Fibroblast of skin of right biceps (primary cell): Measurements from ENCODE around the gene MRGPRF.
"Not testable (repeated sequence)": the region's sequence is repeated elsewhere in the genome, so short reads cannot be mapped to it uniquely, and the experiment has no call there.

Experiments
- DNase-seq: peaks from one replicate; pipeline ENCODE4 v3.0.0-alpha.2; 2013

MRGPRF gene

DNA sequence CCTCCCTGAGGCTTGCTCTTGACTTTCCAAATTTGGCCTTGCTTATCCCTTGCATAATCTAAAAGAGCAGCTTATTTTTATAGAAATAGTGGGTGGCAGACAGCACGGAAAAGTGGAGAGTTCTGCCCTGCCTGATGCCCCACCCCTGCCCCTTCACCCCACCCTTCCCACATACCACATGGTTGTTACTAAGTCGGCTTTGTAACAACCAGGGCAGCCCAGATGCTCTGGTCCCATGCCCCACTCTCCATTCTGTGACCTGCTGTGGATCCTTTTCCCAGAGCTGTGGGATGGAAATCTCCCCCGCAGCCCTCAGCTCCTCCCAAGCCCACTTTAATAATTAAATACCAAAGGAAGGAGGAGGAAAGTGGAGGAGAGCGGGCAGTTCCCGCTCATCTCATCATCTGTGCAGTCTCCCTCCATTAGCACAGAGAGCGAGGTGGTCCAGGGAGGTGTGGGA is 10.9 kb downstream of the MRGPRF start:
- no peak for DNase-seq

DNA sequence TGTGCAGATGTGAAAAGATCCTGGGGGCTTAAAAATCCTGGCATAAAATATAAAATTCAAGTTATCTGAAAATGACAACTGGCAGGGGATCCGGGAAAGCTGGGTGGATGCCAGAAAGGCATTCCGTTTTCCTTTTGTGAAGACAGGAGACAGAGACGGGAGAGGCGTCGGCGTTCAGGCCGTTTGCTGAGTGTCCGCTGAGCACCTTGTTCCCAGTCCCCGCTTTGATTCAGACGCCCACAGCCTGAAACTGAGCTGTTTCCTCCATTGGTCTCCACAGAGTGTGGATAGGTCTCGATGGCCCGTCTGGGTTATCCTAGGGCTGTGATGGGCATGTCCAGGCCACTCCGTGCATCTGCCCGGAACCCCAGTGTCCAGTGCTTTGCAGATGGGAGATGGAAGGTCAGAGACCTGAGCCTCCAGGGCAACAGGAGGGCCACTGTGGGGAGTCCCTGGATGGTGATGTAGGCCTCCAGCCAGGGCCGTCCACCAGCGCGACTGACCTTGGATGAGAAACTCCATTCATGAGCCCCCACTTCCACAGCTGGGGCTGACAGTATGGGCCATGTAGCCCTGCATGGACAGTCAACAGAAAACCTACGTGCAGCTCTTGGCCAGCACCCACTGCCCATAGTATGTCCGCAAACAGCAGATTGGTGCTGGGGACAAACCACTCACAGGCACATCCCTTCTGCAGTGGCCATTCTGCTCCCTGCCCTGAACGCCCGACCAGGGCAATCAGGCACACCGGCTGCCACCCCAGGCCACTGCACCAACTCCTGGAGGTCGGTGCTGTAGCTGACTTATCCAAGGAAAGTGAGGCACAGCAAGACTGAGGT is 11.6 kb downstream of the MRGPRF start:
- no peak for DNase-seq

DNA sequence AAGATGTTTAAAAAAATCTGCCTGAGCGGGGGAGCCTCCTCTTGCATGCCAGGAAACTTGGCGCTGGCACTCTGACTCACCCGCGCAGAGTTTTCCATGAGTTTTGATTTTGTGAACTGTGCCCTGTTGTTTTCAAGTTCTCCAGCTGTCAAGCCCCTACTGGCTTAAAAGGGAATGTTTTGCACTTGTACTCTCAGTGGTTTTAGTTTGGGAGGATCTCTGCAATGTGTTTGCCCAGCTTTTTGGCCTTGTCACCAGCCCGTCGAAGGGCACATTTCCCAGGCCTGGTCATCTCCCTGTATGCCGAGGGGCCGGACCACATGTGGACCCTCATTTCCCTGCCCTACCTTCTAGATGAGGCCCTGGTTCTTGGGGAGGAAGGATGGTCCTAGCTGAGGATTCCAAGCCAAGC is 12.2 kb downstream of the MRGPRF start:
- peak; percentile 81 for DNase-seq

DNA sequence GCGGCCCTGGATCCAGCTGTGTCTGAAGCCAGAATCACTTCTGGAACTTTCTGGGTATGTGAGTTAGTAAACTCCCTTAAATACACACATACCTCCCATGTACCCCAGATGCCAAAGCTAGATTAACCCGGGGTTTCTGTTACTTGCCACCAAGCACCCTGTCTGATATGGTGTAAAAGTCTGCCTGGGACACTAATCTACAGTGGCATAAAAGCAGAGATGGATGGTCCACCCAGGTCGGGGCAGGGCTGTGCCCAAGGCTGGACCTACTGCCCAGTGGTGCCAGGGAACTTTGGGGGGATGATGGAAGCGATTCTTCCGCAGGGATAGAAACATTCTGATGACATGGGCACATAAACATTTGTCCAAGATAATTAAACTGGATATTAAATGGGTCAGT is 12.7 kb downstream of the MRGPRF start:
- DNase-seq = no peak

DNA sequence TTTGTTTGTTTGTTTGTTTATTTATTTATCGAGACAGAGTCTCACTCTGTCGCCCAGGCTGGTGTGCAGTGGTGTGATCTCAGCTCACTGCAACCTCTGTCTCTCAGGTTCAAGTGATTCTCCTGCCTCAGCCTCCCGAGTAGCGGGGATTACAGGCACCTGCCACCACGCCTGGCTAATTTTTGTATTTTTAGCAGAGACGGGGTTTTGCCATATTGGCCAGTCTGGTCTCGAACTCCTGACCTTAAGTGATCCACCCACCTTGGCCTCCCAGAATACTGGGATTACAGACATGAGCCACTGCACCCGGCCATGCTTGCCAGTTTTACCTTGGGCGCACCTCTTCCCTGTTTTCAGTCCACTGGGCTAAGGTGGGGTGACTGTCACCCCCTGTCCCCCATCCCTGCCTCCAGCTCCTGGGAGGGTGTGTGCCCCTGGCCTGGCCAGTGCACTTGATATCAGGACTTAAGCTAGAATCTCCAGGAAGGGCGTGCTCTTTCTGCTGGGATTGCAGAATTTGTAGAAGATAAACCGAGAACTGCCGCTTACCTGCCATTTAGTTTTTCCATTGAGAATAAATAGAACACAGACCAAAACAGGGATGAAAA is 13.2 kb downstream of the MRGPRF start:
- DNase-seq = not testable (repeated sequence)

DNA sequence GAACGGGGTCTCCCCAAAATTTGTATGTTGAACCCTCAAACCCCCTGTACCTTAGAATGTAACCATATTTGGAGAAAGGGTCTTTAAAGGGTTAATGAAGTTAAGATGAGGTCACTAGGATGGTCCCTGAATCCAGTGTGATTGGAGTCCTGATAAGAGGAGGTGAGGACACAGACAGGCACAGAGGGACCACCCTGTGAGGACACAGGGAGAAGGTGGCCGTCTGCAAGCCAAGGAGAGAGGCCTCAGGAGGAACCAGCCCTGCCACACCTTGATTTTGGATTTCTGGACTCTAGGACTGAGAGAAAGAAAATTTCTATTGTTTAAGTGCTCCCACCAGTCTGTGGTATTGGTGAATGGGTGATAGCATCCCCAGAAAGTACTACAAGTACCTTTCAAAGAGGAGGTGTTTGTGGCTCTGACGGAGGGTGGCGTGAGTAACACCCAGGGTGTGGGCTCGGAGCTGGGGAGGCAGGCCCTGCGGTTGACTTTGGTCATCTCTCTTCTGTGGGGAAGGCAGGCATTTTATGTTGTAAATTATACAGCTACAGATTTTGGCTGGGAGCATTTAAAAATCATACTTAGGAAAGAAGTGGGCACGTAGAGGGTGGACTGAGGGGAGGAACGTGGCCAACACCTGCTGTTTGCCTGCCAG is 13.8 kb downstream of the MRGPRF start:
- no peak for DNase-seq

DNA sequence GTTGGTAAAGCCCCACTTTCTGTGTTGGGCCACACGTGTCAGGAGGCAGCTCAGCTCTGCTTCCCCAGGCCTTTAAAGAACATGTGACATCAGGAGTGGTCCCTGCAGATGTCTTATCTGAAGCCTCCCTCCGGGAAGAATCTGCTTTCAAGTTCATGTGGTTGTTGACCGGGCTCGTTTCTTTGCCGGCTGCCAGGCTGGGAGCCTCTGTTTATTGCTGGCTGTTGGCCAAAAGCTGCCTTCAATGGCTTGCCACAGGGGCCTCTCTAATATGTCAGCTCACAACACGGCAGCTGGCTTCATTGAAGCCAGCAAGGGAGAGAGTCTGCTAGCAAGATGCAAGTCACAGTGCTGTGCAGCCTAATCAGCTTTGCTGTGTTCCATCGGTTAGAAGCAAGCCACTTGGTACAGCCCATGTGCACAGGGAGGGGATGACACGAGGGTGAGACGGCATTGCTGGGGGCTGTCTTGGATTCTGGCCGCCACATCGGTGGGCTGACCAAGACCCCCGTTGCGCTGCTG is 14.6 kb downstream of the MRGPRF start:
- no peak for DNase-seq

DNA sequence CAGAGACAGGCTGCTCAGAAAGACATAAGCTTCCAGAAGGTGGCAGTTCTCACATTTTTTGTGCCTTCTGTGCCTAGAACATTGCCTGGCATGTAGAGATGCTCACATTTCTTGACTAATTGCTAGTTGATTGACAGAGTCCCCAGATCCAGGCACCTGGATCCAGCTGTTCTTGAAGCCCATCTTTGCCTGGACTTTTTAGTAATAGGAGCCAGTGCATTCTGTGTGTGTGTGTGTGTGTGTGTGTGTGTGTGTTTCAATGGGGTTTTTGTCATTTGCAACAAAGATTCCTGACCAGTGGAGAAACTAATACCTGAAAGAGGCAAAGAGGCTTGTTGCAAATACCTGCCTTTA is 15.1 kb downstream of the MRGPRF start:
- DNase-seq = no peak

DNA sequence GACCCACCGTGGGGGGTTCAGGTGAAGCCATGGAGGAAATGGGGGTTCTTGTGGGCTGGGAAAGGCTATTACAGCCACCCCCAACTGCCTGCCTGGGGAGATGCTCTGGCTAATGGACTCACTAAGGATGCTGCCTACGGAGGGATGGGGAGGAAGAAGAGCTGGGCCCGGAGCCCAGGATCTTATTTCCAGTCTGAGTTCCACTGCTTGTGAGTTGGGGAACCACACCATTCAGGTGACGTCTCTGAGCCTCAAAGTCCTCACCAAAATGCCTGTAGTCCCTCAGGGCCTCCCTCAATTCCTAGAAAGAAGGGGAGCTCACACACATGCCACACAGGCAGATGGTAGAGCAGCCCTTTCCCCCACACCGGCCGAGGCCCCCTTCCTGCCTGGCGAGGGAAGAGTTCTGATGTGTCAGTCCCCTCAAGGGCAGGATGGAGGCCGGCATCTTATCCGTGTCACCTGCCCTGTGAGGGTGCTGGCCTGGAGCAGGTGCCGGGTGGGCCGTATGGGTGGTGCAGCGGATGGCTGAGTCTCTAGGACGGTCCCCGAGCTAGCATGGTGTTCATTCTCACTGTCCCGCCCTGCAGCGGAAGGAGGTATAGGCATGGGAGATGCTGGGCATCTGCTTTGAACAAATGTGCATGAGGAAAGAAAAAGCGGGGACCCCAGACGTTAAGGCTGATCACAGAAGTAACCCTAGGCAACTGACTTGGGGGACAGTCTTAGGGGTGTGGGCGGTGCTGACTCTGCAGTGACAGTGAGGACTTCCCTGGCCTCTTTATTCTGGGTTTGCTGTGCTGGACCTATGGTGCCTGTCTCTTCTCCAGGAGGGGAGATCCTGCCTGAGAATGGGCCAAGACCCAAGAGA is 15.7 kb downstream of the MRGPRF start:
- no peak for DNase-seq

DNA sequence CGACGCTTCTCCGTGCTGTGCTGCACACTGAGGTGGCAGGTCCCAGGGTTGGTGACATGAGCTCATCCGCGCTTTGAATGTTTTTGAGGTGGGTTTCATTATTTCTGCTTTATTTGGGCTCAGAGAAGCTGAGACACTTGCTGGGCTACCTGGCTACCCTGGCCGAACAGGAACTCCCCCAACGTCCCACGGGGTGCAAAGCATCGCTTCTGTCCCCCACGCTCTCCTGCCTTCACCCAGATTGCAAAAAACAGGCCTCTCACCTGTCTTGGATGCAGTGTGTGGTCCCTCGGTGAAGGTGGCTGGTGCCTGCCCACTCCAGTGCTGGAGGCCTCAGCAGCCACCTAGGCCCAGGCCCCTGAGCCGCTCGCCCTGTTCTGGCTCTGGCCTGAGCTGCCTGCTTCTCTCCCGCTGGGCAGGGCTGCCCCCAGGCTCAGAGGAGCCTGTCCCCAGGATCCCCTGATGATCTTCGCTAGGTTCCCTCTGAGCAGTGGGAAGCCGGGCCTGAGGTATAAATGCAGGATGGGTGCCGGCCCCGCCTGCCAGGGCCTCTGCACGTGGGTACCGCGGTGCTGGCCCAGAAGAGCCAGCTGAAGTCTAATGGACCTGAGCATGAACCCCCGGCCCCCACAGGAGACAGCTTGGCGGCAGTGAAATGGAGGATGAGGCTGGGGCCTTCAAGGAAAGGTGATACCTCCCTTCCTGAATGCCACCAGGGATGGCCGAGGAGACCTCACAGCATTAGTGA is 16.5 kb downstream of the MRGPRF start:
- DNase-seq = no peak

DNA sequence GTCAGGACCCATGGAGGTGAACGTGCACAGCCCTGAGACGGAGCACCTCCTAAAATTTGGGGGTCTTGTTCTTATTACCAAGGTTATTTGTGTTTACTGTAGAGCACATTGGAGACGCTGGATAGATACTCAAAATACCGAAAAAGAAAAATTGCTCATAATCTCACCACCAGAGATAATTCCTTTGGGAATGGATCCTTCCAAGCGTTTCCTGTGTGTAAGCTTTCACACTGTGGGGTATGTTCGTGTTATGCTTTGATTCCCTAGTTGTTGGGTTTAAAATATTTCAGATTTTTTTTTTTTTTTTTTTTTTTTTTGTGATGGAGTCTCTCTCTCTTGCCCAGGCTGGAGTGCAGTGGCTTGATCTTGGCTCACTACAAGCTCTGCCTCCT is 18.2 kb downstream of the MRGPRF start:
- no peak for DNase-seq

DNA sequence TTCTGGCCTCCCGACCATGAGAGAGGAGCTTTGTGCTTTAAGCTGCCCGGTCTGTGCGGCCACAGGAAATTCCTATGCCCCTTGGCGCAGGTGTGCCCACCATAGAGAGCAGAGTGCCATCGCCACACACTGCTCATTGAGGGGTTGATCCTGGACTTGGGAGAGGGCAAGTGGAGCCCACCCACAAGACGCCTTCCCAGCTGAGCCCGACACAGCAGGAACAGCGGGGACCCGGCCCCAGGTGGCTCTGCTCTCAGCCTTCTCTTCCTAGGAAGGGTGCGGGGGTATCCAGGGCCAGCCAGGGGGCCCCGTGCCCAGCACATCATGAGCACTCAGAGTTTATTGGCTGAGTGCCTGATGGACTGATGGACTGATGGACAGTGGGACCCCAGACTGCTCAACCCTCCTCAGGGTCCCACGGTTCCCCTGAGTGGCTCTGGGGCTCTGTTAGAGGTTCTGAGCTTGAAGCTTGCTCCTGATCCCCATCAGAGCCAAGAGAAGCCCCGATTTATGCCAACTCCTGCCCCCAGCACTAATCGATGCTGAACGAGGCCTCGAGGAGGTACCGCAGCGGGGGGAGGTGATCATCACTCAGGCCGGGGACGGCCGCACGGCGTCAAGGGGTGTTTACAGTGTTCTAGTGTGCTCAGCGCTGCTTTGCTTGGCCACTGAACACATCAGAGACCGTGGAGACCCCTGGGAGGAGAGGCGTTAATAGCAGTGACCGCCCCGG is 18.7 kb downstream of the MRGPRF start:
- no peak for DNase-seq

DNA sequence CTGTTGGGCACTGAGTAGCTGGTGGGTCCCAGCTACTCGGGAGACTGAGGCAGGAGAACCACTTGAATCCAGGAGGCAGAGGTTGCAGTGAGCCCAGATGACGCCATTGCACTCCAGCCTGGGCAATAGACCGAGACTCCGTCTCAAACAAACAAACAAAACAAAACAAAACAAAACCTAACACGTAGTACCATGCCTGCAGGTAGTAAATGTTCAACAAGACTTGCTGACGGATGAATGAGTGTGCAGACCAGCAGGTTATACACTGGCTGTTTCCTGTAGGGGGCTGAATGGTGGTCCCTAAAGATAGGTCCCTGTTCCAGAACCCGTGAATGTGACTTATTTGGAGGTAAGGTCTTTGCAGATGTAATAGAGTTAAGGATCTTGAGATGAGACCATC is 19.5 kb downstream of the MRGPRF start:
- DNase-seq = no peak

DNA sequence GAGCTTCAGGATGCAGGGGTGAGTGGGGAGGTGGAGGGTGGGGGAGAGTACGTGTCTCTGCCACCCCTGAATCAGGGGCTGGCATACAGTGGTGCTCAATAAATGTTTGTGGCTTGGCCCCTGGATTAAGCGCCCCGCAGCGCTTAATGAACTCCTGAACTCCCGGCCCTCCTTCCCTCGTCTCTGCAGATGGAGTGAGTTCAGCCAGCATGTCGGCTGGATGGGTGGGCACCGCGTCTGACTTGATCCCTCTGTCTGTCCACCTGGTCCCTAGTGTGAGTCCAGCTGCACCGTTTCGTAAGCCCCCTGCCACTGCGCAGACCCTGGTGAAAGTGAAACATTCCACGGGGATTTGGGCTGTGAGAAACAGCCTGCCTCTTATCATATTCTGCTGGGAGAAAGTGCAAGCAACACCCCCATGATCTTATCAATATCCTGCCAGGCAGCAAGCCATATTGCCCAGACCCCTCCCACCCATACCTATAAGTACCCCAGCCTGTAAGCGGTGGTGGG is 20.2 kb downstream of the MRGPRF start:
- no peak for DNase-seq

DNA sequence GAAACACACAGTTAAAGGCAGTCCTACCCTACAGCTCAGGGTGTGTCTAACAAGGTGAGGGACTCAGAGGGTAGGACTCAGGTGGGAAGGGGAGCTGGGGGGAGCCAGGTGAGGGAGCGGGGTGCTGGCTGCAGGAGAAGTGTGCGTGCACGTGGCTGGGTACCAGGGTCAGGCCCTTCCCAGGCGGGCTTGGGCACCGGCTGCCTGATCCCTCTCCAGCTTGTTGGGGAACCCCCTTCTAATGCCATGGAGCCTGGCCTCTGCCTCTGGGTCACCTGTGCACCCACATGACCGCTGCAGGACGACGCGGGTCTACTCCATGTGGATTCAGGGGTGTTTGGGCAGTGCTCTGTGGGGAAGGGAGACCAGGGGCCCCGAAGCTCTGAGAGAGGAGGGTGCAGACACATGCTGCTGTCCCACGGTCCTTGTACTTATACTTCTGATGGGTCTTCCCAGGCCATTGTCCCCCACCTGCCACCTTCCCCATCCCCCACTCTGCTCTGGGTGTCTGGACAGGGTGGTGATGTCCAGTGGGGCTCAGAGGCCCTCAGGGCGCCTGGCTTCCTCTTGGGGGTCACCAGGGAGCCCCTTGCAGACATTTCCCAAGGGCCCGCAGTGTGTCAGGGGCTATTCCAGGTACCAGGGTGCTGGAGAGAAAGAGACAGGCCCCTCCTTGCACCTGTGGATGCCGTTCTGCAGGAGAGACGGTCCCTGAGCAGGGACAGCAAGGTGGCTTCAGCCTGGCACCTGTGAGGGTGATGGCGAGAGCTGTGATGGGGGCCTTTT is 21.9 kb downstream of the MRGPRF start:
- DNase-seq = no peak

DNA sequence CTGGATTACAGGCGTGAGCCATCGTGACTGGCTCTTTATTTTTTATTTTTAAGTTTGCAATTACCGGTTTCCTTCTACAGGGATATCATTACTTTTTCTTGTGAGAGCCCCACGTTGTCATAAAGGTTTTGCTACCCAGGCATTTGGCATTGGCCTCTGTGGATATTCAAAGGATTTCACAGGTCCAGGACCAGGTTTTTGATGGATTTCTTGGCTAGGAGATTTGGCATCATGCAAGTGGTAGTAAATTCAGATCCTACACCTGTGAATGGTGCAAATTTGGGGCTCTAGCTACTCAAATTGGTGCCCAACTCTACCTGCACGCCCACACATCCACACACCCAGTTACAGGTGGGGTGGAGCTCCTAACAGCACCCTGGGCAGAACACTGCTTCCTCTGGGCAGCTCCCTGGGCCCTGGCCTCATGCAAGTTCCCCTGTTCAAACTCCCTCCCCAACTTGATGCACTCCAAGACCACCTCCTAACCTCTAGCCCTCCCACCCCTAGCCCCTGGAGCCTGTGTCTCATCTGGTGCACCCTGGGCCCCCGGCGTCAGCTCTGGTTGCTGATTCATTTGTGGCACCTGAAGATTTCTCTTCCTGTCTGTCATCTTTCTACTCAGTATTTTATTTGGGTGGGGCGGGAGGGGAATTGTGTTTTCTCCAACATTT is 23.0 kb downstream of the MRGPRF start:
- DNase-seq = no peak

DNA sequence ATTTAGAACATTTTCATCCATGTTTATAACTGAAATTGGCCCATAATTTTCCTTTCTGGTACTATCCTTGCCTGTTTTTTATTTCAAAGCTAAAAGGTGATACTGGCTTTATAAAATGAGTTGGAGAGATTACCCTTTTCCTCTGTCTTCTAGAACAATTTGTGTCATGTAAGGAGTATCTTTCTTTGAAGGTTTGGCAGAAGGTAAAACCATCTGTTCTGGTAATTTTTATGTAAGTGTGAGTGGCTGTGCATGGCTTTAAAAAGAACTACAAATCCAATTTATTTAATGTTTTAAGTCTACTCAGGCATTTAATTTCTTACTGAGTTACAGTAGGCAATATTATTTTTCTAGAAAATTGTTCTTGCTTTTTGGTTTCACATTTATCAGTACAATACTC is 24.6 kb downstream of the MRGPRF start:
- no peak for DNase-seq

DNA sequence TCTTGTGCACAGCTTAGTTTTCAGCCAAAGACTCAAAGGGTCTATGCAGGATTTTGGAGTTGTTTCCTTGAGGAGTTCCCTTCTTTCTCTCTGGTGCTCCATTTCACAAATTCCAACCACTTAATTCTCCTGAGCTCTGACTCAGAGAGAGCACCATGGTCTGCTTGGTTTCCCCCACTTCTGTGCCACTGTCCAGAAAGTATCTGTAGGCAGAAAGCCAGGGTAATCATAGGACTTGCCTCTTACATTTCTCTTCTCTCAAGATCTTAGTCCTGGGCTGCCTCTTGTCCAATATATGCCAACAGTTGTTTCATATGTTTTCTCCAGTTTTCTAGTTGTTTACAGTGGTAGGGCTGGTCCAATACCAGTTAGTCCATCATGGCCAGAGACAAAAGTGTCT is 25.8 kb downstream of the MRGPRF start:
- no peak for DNase-seq

DNA sequence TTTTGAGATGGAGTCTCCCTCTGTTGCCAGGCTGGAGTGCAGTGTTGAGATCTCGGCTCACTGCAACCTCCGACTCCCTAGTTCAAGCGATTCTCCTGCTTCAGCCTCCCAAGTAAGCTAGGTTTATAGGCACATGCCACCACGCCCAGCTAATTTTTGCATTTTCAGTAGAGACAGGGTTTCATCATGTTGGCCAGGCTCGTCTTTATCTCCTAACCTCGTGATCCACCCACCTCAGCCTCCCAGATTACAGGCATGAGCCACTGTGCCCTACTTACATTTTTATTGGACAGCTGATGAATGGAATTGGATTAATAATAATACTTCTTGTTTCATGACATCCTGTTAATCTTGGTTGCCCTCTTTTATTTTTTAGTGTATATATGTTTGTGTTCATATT is 29.2 kb downstream of the MRGPRF start:
- no peak for DNase-seq

DNA sequence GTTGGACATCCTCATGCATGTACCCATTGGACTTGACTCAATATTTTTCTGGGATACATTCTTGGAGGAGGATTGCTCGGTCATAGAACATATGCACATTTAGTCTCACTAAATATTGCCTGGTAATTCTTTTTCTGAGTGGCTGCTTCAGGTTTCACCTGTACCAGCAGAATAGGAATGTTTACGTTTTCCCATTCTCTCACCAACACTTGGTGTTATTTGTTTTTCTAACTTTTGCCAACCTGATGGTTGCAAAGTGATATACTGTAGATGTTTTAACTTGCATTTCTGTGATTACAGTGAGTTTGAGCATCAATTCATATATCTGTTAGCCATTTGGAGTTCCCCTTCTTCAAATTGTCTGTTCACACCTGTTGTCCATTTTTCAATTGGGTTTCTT is 30.9 kb downstream of the MRGPRF start:
- no peak for DNase-seq
